Cardiac muscle cell (in vitro differentiated cells and primary cell): Measurements from ENCODE around the gene PIWIL1. TPM values are rescaled to one million over a fixed set of nuclear protein-coding genes. Genes with fewer than 3 reads are reported as not detected.

Experiments
- DNase-seq, 2 donors: peaks; one replicate each; pipeline versions ENCODE4 v3.0.0 to v3.0.0-alpha.2; 2010 to 2017; ENCODE audit warnings: low read depth in 1 of 2, low spot score in 1 of 2
- H3K27ac ChIP-seq: fragments of 200-600 bp; sonication (generic); 2 replicates; pipeline ENCODE4 v1.5.1; 2016
- H3K27me3 ChIP-seq: fragments of 200-600 bp; sonication (generic); 2 replicates; pipeline ENCODE4 v1.6.0; 2016; ENCODE audit warnings: control low read depth
- H3K36me3 ChIP-seq: fragments of 200-600 bp; sonication (generic); 2 replicates; pipeline ENCODE4 v1.5.1; 2016; ENCODE audit warnings: control low read depth
- H3K4me1 ChIP-seq: fragments of 200-600 bp; sonication (generic); 2 replicates; pipeline ENCODE4 v1.8.1; 2017; ENCODE audit warnings: low read depth, mild to moderate bottlenecking, mixed run types
- H3K4me3 ChIP-seq: fragments of 200-600 bp; sonication (generic); 2 replicates; pipeline ENCODE4 v1.5.1; 2016; ENCODE audit warnings: mild to moderate bottlenecking
- H3K9me3 ChIP-seq: fragments of 200-600 bp; sonication (generic); 2 replicates; pipeline ENCODE4 v1.5.1; 2017; ENCODE audit warnings: low read depth, mild to moderate bottlenecking, control low read depth
- CTCF ChIP-seq: IDR thresholded peaks from 2 replicates; pipeline ENCODE4 v1.5.1; 2012; ENCODE audit warnings: low read depth, mild to moderate bottlenecking, low read length
- polyA plus RNA-seq: library from polyadenylated mRNA; unstranded; fragments of >200 nt; fragmentation: Nextera tagmentation; extraction: Ambion mirVana; gene quantifications from 2 replicates; pipeline ENCODE4 v1.2.1, GENCODE V29; 2016
- total RNA-seq: library from RNA; depleted of rRNA; stranded (reverse); fragments of >200 nt; gene quantifications from 2 replicates; pipeline ENCODE4 v1.2.3, GENCODE V29; 2016

PIWIL1 gene
- total and polyA plus RNA-seq, 2 experiments from 2014 or later: not detected

GRCh38 chr12:130372936-130373335 is 35.2 kb downstream of the PIWIL1 start:
- Histone ChIP-seq H3K27ac (no peak overlapping the region), H3K27me3 (peaks cover 7% of the 10 kb centered on the region), H3K36me3 (no peaks in the 10 kb centered on the region), H3K9me3 (no peaks in the 10 kb centered on the region), H3K4me1 (no peaks in the 10 kb centered on the region), H3K4me3 (no peak overlapping the region)
- no peak for DNase-seq
- no peak for TF ChIP-seq CTCF

GRCh38 chr12:130374083-130374482 is 36.4 kb downstream of the PIWIL1 start:
- DNase-seq: no peak
- no peak for TF ChIP-seq CTCF
- Histone ChIP-seq H3K36me3 (no peaks in the 10 kb centered on the region), H3K4me3 (no peak overlapping the region), H3K4me1 (no peaks in the 10 kb centered on the region), H3K27me3 (peaks cover 9% of the 10 kb centered on the region), H3K9me3 (no peaks in the 10 kb centered on the region), H3K27ac (no peak overlapping the region)

- peaks cover 9% of the 10 kb centered on the region for H3K27me3 ChIP-seq
- no peaks in the 10 kb centered on the region for H3K9me3 ChIP-seq
- DNase-seq: no peak
- no peak for TF ChIP-seq CTCF
- H3K4me3 ChIP-seq: no peak overlapping the region
- H3K4me1 ChIP-seq: no peaks in the 10 kb centered on the region
- H3K36me3 ChIP-seq: no peaks in the 10 kb centered on the region
- H3K27ac ChIP-seq: no peak overlapping the region
Measured at GRCh38 chr12:130375296-130376287, 37.9 kb downstream of the PIWIL1 start.

GRCh38 chr12:130382818-130383217 is 45.1 kb downstream of the PIWIL1 start:
- Histone ChIP-seq H3K27ac (no peak overlapping the region), H3K27me3 (peaks cover 3% of the 10 kb centered on the region), H3K36me3 (no peaks in the 10 kb centered on the region), H3K4me3 (no peak overlapping the region), H3K9me3 (no peaks in the 10 kb centered on the region), H3K4me1 (no peaks in the 10 kb centered on the region)
- DNase-seq: no peak
- no peak for TF ChIP-seq CTCF

- Histone ChIP-seq H3K36me3 (no peaks in the 10 kb centered on the region), H3K9me3 (no peaks in the 10 kb centered on the region), H3K4me3 (no peak overlapping the region), H3K27ac (no peak overlapping the region), H3K27me3 (no peaks in the 10 kb centered on the region), H3K4me1 (no peaks in the 10 kb centered on the region)
- no peak for DNase-seq
- no peak for TF ChIP-seq CTCF
Measured at GRCh38 chr12:130384234-130384633, 46.5 kb downstream of the PIWIL1 start.
